ENCODE data around the gene PDE1A. TPM values are rescaled to one million over a fixed set of nuclear protein-coding genes. Genes with fewer than 3 reads are reported as not detected.

The PDE1A gene
- polyA plus RNA-seq, 2 of the 4 experiments (the other 2 are of a cell fraction) = 0.28 to 3.2 TPM

DNA sequence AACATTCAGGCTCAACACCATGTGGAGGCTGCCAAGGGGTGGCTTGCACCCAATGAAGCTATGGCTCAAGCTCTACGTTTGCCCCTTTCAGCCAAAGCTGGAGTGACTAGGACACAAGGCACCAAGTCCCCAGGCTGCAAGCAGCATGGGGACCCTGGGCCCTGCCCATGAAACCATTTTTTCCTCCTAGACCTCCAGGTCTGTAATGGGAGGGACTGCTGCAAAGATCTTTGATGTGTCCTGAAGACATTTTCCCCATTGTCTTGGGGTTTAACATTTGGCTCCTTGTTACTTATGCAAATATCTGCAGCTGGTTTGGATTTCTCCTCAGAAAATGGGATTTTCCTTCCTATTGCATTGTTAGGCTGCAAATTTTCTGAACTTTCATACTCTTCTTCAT, 51.0 kb downstream of the PDE1A start:
- CTCF ChIA-PET = no interaction called here
- WGBS (ENCODE audit: missing lambda C conversion rate) = 22% methylated on average over 1 of the region's 1 CpG
- no peak for ATAC-seq
- no peak for FAIRE-seq
- no peak for DNase-seq (ENCODE audit: low read depth in 1 of 2, low spot score in 1 of 2)
- TF ChIP-seq ZFP36 (IDR thresholded peaks at IDR 0.05; ENCODE audit: borderline replicate concordance, partially characterized antibody) (peak; percentile 88), HOXA7 (CRISPR knock-in tag; IDR thresholded peaks at IDR 0.05) (no peak)
- Histone ChIP-seq H3K27ac (no peak overlapping the region), H3K4me2 (no peak overlapping the region), H3K4me3 (no peak overlapping the region), H3K4me1 (peaks cover 23% of the 10 kb centered on the region), H3K9me3 (peaks cover 39% of the 10 kb centered on the region)
- POLR2A ChIA-PET = no interaction called here

DNA sequence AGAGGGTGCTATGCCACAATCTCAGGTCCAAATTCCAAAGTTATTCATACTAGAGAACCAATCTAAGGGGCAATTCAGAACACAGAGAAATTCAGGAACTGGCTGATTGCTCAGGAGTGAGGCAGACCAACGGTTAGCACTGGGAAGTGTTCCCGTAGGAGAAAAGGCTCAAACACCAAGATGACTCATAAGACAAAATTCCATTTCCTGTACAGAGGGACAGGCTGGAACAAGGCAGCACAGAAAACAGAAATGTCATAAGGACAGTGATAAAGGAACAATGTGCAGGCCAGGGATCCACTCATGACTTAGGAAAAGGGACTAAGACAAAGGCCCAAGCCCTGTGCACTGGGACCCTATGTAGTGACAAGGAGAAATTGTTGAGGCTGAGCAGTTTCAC, 54.2 kb downstream of the PDE1A start:
- DNase-seq (ENCODE audit: low read depth in 1 of 2, low spot score in 1 of 2) = peak; percentile 55 to 82
- Histone ChIP-seq H3K27ac (peak overlapping the region; percentile 86 to 88), H3K4me1 (peaks cover 35% of the 10 kb centered on the region), H3K4me3 (no peak overlapping the region), H3K4me2 (peak overlapping the region; percentile 53), H3K9me3 (peaks cover 39% of the 10 kb centered on the region)
- no peak for FAIRE-seq
- CTCF ChIA-PET = no interaction called here
- TF ChIP-seq JUNB (IDR thresholded peaks at IDR 0.05) (peak; percentile 47; the same call in 1 of the 2 replicates), FOSL2 (IDR thresholded peaks at IDR 0.05) (peak; percentile 51; the same call in 1 of the 2 replicates), FOSL2 (CRISPR knock-in tag; IDR thresholded peaks at IDR 0.05) (peak; percentile 85), FOSB (CRISPR knock-in tag; IDR thresholded peaks at IDR 0.05) (no peak), JUN (IDR thresholded peaks at IDR 0.05) (peak in 1 of 2 experiments; percentile 24; a peak in 1 of 5 replicates)
- TF ChIP-seq, protein P1, sequence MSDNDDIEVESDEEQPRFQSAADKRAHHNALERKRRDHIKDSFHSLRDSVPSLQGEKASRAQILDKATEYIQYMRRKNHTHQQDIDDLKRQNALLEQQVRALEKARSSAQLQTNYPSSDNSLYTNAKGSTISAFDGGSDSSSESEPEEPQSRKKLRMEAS (IDR thresholded peaks at IDR 0.05) = peak; percentile 36; the same call in 1 of the 2 replicates
- POLR2A ChIA-PET = no interaction called here
- 3% methylated on average over 2 of the region's 2 CpGs for WGBS (ENCODE audit: missing lambda C conversion rate)
- ATAC-seq = peak; percentile 98

DNA sequence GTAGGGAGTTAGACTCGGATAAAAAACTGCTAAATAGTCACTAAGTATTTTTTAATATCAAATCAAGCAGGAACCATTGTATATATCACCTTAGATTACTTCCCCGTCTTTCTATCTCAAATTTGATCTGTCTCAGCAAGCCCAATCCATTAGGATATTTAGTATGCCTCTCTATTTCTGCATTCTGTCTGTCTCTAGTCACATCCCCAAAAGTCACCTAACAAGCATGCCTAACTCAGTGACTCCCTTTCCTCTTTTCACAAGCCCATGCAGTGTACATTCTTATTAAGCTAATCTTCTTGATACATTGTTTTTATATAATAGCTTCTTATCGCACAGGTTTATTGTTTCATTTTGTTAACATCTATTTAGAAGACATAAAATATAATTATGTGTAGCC, 57.8 kb downstream of the PDE1A start:
- POLR2A ChIA-PET = no interaction called here
- H3K4me3 ChIP-seq = no peak overlapping the region
- FAIRE-seq (no peak), DNase-seq (ENCODE audit: low read depth in 1 of 2, low spot score in 1 of 2) (no peak), ATAC-seq (no peak)
- CTCF ChIA-PET = no interaction called here
- H3K4me2 ChIP-seq = peak overlapping the region; percentile 45
- TF ChIP-seq ZNF302 (CRISPR knock-in tag; IDR thresholded peaks at IDR 0.05) (no peak), ESRRA (IDR thresholded peaks at IDR 0.05; ENCODE audit: borderline replicate concordance, low read length) (no peak), CEBPB (IDR thresholded peaks at IDR 0.05) (no peak), SREBF2 (IDR thresholded peaks at IDR 0.05) (no peak), PHF8 (IDR thresholded peaks at IDR 0.05; ENCODE audit: borderline replicate concordance, low read depth) (no peak)
- peaks cover 54% of the 10 kb centered on the region for H3K4me1 ChIP-seq
- 82% methylated on average over 3 of the region's 3 CpGs for WGBS (ENCODE audit: missing lambda C conversion rate)
- peaks cover 8% of the 10 kb centered on the region; the same call in 2 of the 3 replicates for H3K9me3 ChIP-seq
- peak overlapping the region; percentile 79 to 86 for H3K27ac ChIP-seq

DNA sequence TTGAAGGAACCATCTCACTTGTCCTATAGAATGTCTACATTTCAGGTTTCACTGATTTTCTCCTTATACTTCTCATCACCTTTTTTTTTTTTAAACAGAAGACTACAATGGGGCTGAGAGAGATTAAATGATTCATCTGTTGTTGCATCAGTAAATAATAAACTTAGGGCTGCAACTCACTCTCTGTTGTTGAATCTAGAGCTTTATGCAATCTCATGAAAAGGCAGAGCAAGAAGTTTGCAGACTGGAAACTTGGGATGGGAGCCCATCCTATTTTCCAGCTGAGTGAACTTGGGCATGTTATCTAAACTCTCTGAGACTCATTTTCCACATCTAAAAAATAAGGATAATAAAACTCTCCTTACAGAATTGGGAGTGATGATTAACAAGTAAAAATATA, 58.4 kb downstream of the PDE1A start:
- FAIRE-seq = no peak
- TF ChIP-seq CBX2 (IDR thresholded peaks at IDR 0.05; ENCODE audit: borderline replicate concordance, low read depth) (no peak), MAFK (IDR thresholded peaks at IDR 0.05; ENCODE audit: partially characterized antibody) (no peak), TFCP2L1 (CRISPR knock-in tag; IDR thresholded peaks at IDR 0.05) (no peak), FOXS1 (CRISPR knock-in tag; IDR thresholded peaks at IDR 0.05) (no peak), GATA3 (IDR thresholded peaks at IDR 0.05; ENCODE audit: borderline replicate concordance) (no peak; the same call in 1 of the 2 replicates), EHF (CRISPR knock-in tag; IDR thresholded peaks at IDR 0.05) (no peak), KDM1A (IDR thresholded peaks at IDR 0.05; ENCODE audit: low read depth) (no peak), ZC3H11A (IDR thresholded peaks at IDR 0.05) (no peak), CHD4 (IDR thresholded peaks at IDR 0.05; ENCODE audit: borderline replicate concordance) (no peak), HOXB5 (CRISPR knock-in tag; IDR thresholded peaks at IDR 0.05) (no peak), RAD21 (conservative IDR thresholded peaks at IDR 0.05 in 1 of 2, IDR thresholded peaks at IDR 0.05 in 1 of 2) (no peak; a peak in 1 of 5 replicates), HEYL (CRISPR knock-in tag; IDR thresholded peaks at IDR 0.05) (no peak)
- TF ChIP-seq, protein P2, sequence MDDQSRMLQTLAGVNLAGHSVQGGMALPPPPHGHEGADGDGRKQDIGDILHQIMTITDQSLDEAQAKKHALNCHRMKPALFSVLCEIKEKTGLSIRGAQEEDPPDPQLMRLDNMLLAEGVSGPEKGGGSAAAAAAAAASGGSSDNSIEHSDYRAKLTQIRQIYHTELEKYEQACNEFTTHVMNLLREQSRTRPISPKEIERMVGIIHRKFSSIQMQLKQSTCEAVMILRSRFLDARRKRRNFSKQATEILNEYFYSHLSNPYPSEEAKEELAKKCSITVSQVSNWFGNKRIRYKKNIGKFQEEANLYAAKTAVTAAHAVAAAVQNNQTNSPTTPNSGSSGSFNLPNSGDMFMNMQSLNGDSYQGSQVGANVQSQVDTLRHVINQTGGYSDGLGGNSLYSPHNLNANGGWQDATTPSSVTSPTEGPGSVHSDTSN (IDR thresholded peaks at IDR 0.05) = no peak
- TF ChIP-seq, protein P3, sequence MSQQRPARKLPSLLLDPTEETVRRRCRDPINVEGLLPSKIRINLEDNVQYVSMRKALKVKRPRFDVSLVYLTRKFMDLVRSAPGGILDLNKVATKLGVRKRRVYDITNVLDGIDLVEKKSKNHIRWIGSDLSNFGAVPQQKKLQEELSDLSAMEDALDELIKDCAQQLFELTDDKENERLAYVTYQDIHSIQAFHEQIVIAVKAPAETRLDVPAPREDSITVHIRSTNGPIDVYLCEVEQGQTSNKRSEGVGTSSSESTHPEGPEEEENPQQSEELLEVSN (IDR thresholded peaks at IDR 0.05; ENCODE audit: borderline replicate concordance, low read depth) = no peak
- TF ChIP-seq, protein P4, sequence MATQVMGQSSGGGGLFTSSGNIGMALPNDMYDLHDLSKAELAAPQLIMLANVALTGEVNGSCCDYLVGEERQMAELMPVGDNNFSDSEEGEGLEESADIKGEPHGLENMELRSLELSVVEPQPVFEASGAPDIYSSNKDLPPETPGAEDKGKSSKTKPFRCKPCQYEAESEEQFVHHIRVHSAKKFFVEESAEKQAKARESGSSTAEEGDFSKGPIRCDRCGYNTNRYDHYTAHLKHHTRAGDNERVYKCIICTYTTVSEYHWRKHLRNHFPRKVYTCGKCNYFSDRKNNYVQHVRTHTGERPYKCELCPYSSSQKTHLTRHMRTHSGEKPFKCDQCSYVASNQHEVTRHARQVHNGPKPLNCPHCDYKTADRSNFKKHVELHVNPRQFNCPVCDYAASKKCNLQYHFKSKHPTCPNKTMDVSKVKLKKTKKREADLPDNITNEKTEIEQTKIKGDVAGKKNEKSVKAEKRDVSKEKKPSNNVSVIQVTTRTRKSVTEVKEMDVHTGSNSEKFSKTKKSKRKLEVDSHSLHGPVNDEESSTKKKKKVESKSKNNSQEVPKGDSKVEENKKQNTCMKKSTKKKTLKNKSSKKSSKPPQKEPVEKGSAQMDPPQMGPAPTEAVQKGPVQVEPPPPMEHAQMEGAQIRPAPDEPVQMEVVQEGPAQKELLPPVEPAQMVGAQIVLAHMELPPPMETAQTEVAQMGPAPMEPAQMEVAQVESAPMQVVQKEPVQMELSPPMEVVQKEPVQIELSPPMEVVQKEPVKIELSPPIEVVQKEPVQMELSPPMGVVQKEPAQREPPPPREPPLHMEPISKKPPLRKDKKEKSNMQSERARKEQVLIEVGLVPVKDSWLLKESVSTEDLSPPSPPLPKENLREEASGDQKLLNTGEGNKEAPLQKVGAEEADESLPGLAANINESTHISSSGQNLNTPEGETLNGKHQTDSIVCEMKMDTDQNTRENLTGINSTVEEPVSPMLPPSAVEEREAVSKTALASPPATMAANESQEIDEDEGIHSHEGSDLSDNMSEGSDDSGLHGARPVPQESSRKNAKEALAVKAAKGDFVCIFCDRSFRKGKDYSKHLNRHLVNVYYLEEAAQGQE (IDR thresholded peaks at IDR 0.05) = no peak

More for the DNA sequence above, 58.4 kb downstream of the PDE1A start:
- ATAC-seq (peak; percentile 16 to 54; a peak in 1 of 6 replicates), DNase-seq (ENCODE audit: low read depth in 1 of 2, low spot score in 1 of 2) (peak in 1 of 2 experiments; percentile 56)
- H3K4me3 ChIP-seq = no peak overlapping the region
- peak overlapping the region; percentile 79 to 86; a peak in 5 of 6 replicates for H3K27ac ChIP-seq
- peak overlapping the region; percentile 45 for H3K4me2 ChIP-seq
- H3K9me3 ChIP-seq = peaks cover 4% of the 10 kb centered on the region; the same call in 2 of the 3 replicates
- ChIA-PET POLR2A (no interaction called here), CTCF (no interaction called here)
- H3K4me1 ChIP-seq = peaks cover 54% of the 10 kb centered on the region

All from A549 (cell line).